Fibroblast of villous mesenchyme (primary cell): ENCODE results near the gene AMN1. TPM values are rescaled to one million over a fixed set of nuclear protein-coding genes. Genes with fewer than 3 reads are reported as not detected.

Experiments
- DNase-seq: peaks from one replicate; pipeline ENCODE4 v3.0.0-alpha.2; 2010; ENCODE audit warnings: low read depth
- H3K4me3 ChIP-seq: 2 replicates; pipeline ENCODE4 v1.5.1; 2011; ENCODE audit warnings: low read depth, mild to moderate bottlenecking, low read length
- total RNA-seq: library from RNA; depleted of rRNA; stranded (reverse); fragments of >200 nt; gene quantifications from 2 replicates; pipeline ENCODE4 v1.2.3, GENCODE V29; 2012
- TF ChIP-seq, protein P1 (sequence below): IDR thresholded peaks from 2 replicates; pipeline ENCODE4 v1.5.1; 2012; ENCODE audit warnings: low read depth, mild to moderate bottlenecking, low read length; ENCODE audit not compliant: insufficient read depth

The AMN1 gene
- total RNA-seq, 1 donor, result 7.3 TPM

DNA sequence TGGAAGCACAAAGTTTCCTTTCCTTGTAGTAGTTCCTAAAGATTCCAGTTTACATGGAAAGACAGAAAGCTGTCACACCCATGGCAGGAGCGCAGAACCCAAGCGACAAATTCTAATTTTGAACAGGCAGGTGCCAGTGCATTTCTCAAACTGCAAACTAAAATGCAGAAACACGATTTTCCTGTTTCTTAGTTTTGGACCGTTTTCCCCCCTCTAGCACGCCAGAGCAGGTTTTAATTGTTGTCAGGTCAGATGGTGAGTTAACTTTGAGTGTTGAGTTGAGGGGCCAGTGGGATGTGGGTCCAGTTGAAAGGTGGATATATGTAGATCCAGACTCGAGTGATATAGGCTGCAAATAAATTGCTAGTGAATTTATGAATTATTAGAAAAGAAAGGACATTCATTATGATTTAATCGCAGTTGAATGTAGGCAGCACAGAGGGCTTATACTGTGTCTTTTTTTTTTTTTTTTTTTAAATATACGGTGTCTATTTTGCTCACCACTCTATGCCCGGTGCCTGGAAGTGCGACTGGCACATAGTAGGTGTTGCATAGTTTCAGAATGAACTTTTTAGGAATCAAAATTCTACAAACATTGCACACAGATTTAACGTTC is 70.2 kb downstream of the AMN1 start:
- DNase-seq, result no peak
- peak overlapping the region; percentile 78 for H3K4me3 ChIP-seq
- TF ChIP-seq, protein P1, sequence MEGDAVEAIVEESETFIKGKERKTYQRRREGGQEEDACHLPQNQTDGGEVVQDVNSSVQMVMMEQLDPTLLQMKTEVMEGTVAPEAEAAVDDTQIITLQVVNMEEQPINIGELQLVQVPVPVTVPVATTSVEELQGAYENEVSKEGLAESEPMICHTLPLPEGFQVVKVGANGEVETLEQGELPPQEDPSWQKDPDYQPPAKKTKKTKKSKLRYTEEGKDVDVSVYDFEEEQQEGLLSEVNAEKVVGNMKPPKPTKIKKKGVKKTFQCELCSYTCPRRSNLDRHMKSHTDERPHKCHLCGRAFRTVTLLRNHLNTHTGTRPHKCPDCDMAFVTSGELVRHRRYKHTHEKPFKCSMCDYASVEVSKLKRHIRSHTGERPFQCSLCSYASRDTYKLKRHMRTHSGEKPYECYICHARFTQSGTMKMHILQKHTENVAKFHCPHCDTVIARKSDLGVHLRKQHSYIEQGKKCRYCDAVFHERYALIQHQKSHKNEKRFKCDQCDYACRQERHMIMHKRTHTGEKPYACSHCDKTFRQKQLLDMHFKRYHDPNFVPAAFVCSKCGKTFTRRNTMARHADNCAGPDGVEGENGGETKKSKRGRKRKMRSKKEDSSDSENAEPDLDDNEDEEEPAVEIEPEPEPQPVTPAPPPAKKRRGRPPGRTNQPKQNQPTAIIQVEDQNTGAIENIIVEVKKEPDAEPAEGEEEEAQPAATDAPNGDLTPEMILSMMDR, result no peak

DNA sequence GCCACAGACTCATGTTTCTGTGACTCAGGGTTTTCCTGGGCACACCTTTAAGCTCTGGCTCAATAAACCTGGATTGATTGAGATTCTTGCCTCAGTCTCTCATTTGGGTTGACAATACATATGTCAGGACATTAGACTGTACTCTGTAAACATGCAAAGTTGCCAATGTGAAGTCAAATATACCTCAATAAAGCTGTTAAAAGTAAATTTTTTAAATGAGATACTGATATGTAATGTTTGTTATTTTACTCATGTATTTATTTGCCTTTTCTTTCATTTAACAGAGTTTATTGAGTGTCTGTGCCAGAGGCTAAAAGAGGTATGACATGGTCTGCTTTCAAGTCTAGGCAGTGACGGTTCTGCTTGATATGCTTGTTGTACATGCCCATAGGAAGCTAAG is 73.0 kb downstream of the AMN1 start:
- no peak overlapping the region for H3K4me3 ChIP-seq
- no peak for DNase-seq
- TF ChIP-seq, protein P1, result no peak

DNA sequence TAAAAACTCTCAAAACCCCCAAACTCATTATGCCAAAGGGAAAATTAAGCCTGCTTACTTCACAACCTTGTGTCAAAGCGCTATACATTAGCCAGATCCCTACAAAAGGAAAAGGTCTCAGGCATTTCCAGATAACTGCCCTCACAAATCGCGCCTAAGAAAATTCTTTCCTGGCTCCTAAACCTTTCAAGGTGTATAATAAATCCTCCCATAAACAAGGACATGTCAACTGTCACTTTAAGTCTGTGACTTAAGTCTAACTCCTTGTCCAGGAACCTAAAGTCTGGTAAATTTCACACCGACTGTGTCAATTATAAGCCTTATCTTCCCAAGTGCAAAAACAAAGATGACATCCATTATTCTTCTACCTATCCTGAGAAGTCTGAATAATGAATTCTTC is 73.6 kb downstream of the AMN1 start:
- DNase-seq, result no peak
- no peak overlapping the region for H3K4me3 ChIP-seq
- TF ChIP-seq, protein P1, result no peak

DNA sequence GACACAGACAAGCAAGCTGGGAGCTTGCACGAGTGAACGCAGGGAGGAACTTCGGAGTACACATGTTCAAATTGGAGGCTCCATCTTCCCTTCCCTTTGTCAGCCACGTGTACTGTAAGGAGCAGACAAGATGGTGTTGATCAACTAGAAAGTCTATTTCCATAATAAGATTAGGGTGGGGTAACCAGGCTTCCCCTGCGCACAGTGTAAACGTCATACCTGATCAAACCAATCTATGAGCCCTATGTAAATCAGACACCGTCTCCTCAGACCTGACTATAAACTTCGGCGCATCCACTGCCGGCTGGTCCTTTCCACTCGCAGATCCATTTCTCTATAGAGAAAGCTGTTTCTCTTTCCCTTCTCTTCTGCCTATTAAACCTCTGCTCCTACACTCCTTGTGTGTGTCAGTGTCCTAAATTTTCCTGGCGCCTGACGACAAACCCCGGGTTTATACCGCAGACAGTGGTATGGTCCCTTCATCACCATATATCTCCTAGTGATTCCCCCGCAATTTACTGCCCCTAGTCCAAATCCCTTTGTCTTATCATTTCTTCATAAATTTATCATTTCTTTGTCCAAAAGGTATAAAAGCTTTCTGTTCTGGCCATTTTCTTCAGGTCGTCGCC is 76.8 kb downstream of the AMN1 start:
- H3K4me3 ChIP-seq, result peak overlapping the region; percentile 66
- DNase-seq, result peak; percentile 95

DNA sequence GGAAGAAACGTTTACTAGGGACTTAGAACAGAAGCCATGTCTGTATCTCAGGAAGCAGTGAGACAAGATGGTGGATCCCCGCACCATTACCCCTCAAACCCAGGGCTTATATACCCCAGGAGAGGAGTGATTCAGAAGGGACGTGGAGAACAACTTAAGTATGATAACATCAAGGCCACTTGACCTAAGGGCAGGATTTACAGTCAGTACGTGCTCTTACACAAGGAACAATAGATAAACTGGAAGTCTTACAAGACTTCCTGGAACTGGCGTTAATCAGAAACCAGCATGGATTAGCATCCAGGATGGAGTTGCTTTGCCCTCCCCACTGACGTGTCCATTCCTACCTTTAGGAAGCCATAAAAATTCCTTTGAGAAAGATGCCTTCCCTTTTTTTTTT is 77.9 kb downstream of the AMN1 start:
- TF ChIP-seq, protein P1, result no peak
- peak overlapping the region; percentile 66 for H3K4me3 ChIP-seq
- peak; percentile 89 for DNase-seq

More for the DNA sequence above, 76.8 kb downstream of the AMN1 start:
- TF ChIP-seq, protein P1, result no peak

DNA sequence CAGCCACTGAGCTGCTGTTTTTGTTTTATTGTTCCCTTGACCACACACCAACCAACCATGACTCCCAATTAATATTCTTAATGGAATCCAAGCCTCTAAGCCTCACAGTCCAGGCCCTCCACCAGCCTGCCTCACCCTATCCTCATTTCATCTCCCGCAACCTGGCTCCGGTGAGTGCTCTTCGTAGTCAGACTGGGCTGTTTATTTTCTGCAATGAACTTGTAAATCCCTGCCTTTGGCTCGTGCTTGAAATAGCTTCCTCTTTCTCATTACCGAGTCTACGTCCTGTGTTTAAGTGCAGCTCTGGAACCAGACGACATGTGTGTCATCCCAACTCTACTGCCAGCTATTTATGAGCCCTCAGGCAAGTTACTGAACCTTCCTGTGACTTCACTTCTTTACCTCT is 81.7 kb downstream of the AMN1 start:
- TF ChIP-seq, protein P1, result no peak
- peak; percentile 61 for DNase-seq
- no peak overlapping the region for H3K4me3 ChIP-seq

DNA sequence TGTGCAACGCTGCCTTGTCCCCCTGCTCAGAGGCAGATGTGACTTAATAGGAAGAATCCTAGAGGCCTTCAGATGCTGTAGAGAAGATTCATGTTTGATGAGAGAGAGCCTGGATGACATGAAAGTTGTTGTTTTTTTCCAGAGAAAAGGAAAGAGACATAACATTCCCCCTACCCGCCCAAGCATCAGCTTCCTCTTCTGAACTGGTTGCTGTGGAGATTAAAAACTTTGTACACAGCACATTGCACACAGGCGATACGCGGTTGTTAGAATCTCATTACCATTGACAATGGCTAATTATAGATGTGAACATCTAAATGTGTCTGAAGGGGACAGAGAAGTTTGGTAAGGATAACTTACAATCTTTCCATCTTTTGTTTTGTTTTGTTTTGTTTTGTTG is 82.9 kb downstream of the AMN1 start:
- no peak for DNase-seq
- H3K4me3 ChIP-seq, result no peak overlapping the region
- TF ChIP-seq, protein P1, result no peak
